ENCODE data around the gene TNFRSF1B.
A peak's percentile ranks its signal among the peaks of the same experiment; 100 is the strongest.

The TNFRSF1B gene

DNA sequence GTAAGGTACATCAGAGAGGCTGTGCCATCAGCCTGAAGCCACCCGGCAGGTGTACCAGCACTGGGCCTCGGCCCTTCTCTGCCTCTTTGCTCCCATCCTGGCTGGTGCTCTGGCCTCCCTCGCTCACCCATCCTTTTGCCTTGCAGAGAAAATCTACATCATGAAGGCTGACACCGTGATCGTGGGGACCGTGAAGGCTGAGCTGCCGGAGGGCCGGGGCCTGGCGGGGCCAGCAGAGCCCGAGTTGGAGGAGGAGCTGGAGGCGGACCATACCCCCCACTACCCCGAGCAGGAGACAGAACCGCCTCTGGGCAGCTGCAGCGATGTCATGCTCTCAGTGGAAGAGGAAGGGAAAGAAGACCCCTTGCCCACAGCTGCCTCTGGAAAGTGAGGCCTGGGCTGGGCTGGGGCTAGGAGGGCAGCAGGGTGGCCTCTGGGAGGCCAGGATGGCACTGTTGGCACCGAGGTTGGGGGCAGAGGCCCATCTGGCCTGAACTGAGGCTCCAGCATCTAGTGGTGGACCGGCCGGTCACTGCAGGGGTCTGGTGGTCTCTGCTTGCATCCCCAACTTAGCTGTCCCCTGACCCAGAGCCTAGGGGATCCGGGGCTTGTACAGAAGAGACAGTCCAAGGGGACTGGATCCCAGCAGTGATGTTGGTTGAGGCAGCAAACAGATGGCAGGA lies 24.5 kb upstream of the TNFRSF1B start:
- DNase-seq: no peak

DNA sequence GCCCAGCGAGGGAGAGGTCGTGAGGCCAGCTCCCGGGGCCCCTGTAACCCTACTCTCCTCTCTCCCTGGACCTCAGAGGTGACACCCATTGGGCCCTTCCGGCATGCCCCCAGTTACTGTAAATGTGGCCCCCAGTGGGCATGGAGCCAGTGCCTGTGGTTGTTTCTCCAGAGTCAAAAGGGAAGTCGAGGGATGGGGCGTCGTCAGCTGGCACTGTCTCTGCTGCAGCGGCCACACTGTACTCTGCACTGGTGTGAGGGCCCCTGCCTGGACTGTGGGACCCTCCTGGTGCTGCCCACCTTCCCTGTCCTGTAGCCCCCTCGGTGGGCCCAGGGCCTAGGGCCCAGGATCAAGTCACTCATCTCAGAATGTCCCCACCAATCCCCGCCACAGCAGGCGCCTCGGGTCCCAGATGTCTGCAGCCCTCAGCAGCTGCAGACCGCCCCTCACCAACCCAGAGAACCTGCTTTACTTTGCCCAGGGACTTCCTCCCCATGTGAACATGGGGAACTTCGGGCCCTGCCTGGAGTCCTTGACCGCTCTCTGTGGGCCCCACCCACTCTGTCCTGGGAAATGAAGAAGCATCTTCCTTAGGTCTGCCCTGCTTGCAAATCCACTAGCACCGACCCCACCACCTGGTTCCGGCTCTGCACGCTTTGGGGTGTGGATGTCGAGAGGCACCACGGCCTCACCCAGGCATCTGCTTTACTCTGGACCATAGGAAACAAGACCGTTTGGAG lies 23.7 kb upstream of the TNFRSF1B start:
- DNase-seq: no peak

DNA sequence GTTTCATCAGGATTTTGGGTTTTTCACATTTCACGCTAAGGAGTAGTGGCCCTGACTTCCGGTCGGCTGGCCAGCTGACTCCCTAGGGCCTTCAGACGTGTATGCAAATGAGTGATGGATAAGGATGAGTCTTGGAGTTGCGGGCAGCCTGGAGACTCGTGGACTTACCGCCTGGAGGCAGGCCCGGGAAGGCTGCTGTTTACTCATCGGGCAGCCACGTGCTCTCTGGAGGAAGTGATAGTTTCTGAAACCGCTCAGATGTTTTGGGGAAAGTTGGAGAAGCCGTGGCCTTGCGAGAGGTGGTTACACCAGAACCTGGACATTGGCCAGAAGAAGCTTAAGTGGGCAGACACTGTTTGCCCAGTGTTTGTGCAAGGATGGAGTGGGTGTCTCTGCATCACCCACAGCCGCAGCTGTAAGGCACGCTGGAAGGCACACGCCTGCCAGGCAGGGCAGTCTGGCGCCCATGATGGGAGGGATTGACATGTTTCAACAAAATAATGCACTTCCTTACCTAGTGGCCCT lies 23.1 kb upstream of the TNFRSF1B start:
- peak; percentile 39 for DNase-seq

DNA sequence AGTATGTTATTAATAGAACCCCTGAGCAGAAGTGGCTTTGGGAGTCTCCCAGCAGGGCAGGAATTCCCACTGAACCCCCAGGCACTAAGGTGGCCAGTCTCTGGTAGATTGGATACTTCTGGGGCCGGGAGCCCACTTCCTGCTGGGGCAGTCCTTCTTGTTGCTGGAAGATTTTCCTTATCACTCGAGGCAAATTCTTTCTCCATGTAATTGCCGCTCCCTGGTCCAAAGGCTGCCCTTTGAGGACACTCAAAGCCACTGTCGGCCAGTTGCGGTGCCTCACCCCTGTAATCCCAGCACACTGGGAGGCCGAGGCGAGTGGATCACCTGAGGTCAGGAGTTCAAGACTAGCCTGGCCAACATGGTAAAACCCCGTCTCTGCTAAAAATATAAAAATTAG lies 22.6 kb upstream of the TNFRSF1B start:
- no peak for DNase-seq

DNA sequence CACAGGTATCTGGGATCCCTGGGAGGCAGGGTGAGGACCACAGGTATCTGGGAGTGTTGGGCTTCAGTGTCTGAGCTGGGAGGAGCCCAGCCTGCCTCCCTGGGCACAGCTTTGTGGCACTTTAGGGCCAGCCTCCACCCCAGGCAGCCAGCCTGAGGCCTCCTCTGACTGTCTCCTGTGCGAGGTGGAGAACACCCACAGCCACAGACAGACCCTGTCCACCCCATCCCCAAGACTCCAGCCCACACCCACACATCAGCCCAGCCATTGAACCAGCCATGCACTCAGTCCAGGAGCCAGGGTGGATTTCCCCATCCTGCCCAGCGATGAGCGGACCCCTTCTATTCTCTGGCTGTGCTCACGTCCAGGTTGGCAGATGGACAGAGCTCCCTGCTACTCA lies 21.8 kb upstream of the TNFRSF1B start:
- DNase-seq: no peak

DNA sequence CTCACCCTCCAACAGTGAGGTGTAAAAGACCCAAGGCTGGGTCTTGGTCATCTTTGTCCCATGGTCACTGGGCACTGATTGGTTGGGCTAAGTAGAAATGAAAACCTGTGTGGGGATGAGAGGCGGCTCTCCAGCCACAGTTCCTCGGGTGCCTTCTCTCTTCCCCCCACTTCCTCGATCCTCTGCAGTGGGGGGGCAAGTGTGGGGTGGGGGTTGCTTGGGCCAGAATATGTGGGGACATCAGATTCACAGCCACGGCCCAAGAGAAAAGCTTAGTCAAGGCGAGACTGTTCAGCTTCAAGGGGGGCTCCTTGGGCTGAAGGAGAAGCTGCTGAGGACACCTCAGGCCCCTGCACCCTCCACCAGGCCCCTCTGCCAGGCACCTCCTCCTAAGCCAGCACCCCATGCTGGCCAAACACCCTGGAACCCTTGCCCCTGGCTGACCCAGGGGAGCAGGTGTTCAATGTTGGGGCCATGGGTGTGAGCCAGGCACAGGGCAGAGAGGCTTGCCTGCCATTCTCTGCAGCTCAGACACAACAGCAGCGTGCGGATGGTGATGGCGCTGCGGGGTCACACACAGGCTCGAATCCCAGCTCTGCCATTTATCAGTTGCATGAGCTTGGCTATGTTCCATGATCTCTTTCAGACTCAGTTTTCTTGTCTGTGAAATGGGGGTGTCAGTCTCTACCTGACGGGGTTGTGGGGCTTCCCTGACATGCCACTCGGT lies 21.0 kb upstream of the TNFRSF1B start:
- no peak for DNase-seq

DNA sequence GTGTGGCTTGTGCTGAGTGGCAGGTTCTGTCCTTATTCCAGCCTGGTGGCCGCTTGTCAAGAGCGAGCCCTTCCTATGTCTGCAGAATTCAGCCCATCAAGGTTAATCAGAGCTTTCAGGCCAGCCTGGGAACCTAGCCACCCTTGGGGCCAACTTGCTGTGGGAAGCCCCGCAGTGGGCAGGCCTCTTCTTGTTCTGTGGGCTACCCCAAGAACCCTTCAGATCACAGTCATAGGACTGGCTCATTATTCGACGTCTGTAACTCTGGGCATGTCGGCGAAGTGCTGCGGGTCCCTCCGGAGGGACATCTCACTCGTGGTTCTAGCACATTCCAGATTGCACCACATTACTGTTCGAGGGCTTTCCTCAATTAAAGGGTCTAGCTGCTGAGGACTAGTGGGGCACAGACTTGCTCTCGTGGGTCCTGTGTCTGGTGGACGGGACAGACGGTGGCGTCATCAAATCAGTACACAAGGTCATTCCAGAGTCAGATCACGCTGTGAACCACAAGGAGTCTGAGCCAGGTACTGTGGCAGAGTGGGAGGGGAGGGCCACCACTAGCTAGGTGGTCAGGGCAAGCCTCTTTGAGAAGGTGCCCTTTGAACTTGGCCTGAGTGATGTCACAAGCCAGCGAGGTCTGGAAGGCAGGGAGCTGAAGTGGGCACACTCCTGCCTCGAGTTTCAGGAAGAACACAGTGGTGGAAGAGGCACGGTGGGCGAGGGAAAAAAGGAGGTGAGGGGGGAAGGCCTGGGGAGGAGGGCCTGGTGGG lies 20.3 kb upstream of the TNFRSF1B start:
- no peak for DNase-seq

DNA sequence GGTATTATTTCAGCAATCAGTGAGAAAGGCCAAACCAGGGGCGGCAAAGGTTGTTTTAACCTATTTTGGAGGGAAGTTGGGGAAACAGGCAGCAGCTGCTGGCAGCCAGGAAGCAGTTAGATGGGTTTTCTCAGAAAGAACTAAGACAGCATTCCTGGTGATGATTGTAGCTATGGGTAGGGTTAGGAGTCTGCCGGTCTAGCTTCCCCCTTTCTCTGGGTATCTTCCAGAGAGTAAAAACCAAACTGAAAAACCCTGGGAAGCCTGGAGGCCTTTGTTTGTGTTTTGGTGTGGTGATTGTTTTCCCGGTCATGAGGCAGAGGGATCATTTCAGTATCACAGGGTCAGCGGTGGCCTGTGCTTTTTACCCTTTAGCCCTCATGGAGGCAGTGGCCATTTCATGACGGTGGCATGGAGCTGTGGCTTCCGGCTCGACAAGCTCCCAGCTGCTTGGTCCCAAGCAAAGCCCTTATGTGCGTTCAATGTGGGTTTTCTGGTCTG lies 19.5 kb upstream of the TNFRSF1B start:
- no peak for DNase-seq

DNA sequence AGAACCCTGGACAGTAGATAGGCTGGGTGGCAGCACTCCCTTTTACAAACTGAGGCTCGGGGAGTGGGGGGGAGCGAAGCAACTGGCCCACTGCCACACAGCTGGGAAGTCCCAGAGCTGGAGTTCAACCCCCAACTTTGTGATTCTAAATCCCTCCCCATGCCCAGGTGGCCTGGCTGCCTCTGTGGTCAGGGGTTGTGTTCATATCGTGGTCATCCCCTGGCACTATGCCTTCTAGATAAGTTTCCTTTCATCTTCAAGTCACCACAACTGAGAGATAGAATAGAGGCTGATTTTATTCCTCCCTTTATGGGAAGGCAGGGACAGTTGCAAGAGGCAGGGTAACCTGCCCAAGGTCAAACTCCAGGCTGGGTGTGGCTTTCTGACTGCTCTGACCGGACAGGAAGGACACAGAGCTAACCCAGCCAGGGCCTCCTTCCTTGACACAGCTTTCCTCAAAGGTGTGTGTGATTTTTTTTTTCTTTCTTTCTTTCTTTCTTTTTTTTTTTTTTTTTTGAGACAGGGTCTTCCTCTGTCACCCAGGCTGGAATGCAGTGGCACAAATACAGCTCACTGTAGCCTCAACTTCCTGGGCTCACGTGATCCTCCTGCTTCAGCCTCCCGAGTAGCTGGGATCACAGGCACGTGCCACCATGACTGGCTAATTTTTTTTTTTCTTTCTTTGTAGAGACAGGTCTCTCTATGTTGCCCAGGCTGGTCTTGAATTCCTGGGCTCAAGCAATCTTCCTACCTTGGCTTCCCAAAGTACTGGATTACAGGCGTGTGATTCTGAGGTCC lies 18.4 kb upstream of the TNFRSF1B start:
- DNase-seq: no peak

DNA sequence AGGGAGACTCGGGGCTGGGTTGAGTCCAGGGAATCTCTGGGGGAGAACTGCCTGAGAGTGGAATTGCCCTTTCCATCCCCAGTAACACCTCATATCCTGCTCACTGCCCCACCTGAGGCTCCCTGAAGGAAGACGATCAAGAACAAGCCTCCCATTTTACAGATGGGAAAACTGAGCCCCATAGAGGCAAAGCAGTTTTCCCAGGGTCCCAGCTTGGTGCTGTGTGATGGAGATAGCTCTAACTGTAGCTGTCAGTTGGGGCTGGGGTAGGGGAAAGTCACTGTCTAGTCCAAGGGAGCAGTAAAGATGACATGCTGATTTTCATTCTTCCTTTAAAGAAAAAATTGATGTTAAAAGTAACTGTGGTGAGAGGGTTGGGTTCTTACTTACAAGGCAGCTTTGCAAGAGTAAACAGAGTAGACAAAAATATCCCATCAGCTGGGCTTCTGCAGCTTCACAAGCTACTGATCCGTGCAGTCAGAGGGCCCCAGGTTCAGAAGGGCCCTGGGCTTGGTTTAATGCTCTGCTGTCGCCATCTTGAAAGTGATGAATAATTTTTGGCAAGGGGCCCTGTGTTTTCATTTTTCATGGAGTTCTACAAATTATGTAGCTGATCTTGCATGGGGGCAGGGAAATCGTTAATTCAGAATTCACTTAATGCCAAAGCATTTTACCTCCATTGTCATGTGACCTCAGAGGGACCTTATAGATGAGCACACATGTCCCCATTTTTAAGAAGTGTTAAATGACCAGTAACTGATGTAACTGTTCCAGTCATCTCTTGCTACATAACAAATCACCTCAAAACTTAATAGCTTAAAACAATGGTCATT lies 17.6 kb upstream of the TNFRSF1B start:
- DNase-seq: no peak

DNA sequence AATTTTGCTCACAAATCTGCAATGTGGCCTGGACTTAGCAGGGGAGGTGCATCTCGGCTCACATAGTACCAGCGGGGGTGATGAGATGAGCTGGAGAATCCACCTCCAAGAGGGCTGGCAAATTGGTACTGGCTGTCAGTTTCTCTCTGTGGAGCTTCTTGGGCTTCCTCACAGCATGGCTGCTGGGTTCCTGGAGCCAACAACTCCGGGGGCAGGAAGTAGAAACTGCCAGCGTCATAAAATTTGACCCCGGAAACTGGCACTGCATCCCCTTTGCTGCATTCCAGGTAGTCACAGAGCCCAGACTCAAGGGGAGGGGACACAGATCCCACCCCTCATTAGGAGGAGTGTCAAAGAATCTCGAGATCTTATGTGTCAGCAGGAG lies 17.0 kb upstream of the TNFRSF1B start:
- DNase-seq: no peak

DNA sequence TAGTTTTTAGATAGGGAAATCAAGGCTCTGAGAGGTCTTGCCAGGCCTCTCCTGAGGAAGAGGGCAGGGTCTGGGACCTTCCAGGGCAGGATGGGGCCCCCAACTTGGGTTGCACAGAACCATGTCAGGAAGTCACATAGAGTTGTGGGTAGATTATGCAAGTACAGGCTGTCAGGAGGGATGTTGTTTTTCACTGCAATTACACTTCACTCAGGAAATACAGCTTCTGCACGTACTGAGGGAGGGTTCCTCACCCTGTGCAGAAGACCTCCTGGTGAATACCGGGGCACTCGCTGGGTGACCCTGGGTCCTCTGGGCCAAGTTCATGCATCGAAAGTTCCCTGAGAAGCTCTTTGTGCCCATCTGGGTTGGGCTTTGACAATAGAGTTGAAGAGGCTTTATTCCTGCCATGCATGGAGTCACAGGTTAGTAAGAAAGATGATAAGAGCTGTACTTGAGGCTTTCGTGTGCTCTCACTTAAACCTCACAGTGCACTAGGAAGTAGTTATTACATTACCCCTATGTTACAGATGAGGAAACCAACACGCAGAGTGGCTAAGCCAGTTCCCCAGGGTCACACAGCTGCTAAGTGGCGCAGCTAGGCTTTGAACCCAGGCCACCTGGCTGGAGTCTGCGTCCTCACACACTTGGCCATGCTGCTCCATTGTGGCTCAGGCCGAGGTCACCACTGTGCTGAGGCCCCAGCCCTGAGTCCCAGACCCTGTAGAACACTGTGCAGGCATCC lies 16.2 kb upstream of the TNFRSF1B start:
- DNase-seq: no peak

DNA sequence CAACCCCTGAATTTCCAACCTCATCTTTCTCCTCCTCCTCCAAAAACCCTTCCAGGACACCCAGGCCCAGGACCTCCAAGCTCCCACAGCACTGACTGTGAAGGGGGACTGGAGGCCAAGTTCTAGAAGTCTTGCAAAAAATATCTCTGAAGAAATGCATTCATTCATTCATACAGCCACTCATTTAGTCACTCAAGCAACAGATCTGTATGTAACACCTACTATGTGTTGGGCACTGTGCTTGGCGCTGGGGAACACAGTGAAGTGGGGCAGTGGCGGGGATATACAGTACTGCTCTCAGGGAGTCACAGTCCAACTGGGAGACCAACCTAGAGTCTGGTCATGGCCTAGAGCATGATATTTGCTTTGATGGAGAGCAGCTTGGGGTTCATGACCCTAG lies 15.3 kb upstream of the TNFRSF1B start:
- no peak for DNase-seq

DNA sequence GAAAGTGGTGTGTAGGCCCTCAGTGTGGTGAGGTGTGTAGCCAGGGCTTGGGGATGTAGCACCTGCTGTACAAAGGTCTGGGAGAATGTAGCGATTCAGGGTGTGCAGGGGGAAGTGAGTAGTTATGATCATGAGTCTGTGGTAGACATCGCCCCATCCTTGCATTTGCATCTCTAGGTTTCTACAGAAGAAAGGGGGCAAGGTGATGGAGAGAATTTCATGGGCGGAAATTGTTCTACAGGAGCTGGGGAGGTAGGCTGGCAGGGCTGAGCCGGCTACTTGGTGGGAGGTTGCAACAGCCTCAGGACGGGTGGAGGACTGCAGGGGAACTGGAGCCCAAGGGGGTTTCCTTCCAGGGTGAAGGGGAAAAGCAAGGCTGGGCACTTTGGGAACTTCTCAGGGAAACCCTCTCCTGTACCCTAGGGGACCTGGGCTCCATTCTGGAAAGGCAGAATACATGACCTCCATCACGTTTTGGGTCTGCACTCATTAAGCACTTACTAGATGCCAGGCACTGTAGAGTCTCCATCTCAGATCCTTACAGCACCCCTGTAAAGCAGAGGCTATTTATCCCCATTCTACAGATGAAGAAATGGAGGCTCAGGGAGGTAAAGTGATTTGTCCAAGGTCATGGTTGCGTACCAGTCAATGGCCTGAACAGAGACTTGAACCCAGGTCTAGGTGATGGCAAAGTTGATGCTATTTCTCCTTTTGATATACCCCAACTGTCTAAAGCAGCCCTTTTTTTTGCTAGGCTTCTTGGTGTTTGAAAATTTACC lies 14.5 kb upstream of the TNFRSF1B start:
- no peak for DNase-seq

DNA sequence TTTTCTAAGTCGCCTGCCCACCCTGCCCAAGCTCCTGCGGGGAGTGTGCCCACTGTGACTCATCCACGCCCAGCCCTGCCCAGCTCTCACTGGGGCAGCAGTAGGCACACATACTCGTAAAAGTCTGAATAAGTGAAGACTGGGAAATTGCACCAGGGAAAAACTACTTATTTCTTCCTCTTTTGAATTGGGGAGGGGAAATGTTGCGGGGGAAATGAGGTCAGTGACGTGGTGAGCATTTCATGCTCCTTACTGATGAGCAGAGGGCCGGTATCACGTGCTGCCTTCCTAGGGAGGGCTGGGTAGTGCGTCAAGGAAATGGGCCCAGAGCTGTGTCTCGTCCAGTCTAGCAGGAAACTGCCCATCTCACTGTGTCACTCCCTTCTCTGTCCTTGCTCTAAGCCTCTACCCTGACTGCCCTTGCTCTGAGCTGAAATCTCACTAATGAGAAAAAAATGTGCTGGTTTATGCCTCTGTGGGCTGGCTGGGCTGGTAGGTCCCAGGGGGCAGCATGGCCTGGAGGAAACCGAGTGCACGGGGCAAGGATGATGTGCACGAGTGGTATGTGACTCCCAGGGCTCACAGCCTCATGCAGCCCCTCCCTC lies 13.5 kb upstream of the TNFRSF1B start:
- DNase-seq: no peak

DNA sequence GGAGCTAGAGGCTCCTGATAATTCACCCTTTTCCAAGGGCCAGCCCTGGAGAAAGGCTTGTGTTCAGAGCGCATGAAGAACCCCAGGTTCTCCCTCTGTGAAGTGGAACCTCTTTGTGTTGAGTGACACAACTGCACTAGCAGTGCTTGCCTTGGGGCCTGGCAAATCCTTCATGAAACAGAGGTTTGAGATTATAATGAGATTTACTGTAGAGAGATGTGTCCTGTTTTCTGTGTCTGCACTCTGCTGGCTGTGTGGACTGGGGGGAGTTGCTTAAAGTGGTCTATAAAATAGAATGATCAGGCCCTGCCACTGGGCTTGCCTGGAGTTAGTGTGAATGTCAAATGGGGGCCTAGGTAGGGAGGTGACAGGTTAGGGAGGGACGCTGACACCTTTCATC lies 11.5 kb upstream of the TNFRSF1B start:
- DNase-seq: no peak

DNA sequence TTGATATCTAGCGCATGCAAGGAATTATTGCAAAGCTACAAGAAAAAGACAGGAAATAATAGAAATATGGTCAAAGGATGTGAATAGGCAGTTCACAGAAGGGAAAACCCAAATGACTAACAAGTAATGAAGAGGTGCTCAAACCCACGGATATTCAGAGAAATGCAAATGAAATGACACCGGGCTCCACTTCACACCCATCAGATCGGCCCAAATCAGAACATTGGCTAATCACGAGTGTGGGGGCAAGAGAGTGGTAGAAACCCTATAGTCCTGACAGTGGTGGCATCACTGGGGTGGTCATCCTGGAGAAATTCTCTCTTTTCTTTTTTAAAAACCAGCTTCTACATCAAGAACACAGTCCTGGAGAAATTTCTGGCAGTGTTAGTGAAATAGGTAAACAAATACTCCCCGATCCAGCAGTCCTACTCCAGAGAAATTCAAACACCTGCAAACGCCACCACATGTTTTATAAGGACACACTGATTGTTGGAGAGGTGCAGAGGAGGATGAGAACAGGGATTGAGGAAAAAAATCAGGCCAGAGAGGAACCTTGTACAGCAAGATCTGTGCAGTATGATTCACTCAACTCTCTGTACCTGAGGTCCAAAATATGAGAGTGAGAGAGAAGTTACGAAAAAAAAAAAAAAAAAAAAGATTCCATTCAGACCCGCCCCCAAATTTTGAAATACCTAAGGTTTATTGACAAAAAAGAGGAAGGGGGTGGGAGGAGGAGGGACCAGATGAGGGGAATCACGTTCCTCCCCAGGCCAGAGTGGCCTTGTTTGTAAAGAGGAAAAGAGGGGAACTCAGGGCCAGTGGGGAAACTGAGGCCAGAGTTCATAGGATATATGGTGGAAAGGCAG lies 9.2 kb upstream of the TNFRSF1B start:
- DNase-seq: peak; percentile 55

All from activated naive CD4-positive, alpha-beta T cell treated with Interleukin-2 at 50 U/mL for 16 hours (primary cell).